PC-3 (cell line): ENCODE measurements around the gene HAGH. TPM values are rescaled to one million over a fixed set of nuclear protein-coding genes. Genes with fewer than 3 reads are reported as not detected.

ENCODE experiments used
- ATAC-seq: fragments of 200-7000 bp; cut with Tn5 transposase; 2 replicates; pipeline ENCODE4 v1.9.1; 2020; ENCODE audit warnings: mild to moderate bottlenecking, moderate library complexity
- BruUV-seq: library from RNA; stranded (reverse); fragments of 400-500 nt; replicated peaks from 2 replicates; lab custom pipeline; 2021; lab: Mats Ljungman, UMichigan
- CTCF ChIA-PET: fragments of 300-600 bp; sonication (Branson Sonifier 250); formaldehyde crosslinking; loops from one replicate; lab custom pipeline; 2022; ENCODE audit warnings: antibody characterized with exemption; lab: Charles Lee
- POLR2A ChIA-PET: fragments of 300-600 bp; sonication (Branson Sonifier 250); formaldehyde crosslinking; loops from one replicate; lab custom pipeline; 2022; ENCODE audit warnings: antibody characterized with exemption; ENCODE audit not compliant: unreplicated experiment; lab: Charles Lee
- DNase-seq: peaks from one replicate; pipeline ENCODE4 v3.0.0-alpha.2; 2015
- H2AFZ ChIP-seq: fragments of 300-600 bp; sonication (generic); 2 replicates; pipeline ENCODE4 v1.6.0; 2016; ENCODE audit warnings: antibody characterized with exemption, low read length
- H3F3A ChIP-seq: fragments of 300-600 bp; sonication (generic); one replicate; pipeline ENCODE4 v1.6.0; 2017; ENCODE audit warnings: antibody characterized with exemption, low read length, control low read depth, mild to moderate bottlenecking; ENCODE audit not compliant: unreplicated experiment
- H3K27ac ChIP-seq: fragments of 300-600 bp; sonication (generic); 2 replicates; pipeline ENCODE4 v1.5.1; 2016; ENCODE audit warnings: mild to moderate bottlenecking, low read length
- H3K27me3 ChIP-seq: fragments of 300-600 bp; sonication (generic); 2 replicates; pipeline ENCODE4 v1.6.1; 2016; ENCODE audit warnings: low read length, mixed read lengths
- H3K36me3 ChIP-seq: fragments of 300-600 bp; sonication (generic); 2 replicates; pipeline ENCODE4 v1.6.1; 2016; ENCODE audit warnings: low read depth, mixed run types, low read length, mixed read lengths
- H3K4me1 ChIP-seq: fragments of 300-600 bp; sonication (generic); 2 replicates; pipeline ENCODE4 v1.5.1; 2016; ENCODE audit warnings: low read length; ENCODE audit not compliant: insufficient read depth
- H3K4me2 ChIP-seq: fragments of 300-600 bp; sonication (generic); 2 replicates; pipeline ENCODE4 v1.6.0; 2016; ENCODE audit warnings: low read length
- H3K4me3 ChIP-seq: fragments of 300-600 bp; sonication (generic); 2 replicates; pipeline ENCODE4 v1.5.1; 2016; ENCODE audit warnings: mild to moderate bottlenecking, low read length, mixed read lengths
- H3K79me2 ChIP-seq: fragments of 300-600 bp; sonication (generic); 2 replicates; pipeline ENCODE4 v1.6.1; 2017; ENCODE audit warnings: low read length, mixed read lengths
- H3K9ac ChIP-seq: fragments of 300-600 bp; sonication (generic); 2 replicates; pipeline ENCODE4 v1.6.0; 2016; ENCODE audit warnings: mild to moderate bottlenecking, low read length
- H3K9me2 ChIP-seq: fragments of 300-600 bp; sonication (generic); replicated peaks from 2 replicates; pipeline ENCODE4 v1.6.1; 2016; ENCODE audit warnings: mixed run types, low read length, mixed read lengths
- H3K9me3 ChIP-seq: fragments of 300-600 bp; sonication (generic); 2 replicates; pipeline ENCODE4 v1.6.1; 2016; ENCODE audit warnings: low read length, mixed read lengths
- H4K20me1 ChIP-seq: fragments of 300-600 bp; sonication (generic); 2 replicates; pipeline ENCODE4 v1.6.1; 2016; ENCODE audit warnings: low read length, mixed read lengths
- EZH2 ChIP-seq: fragments of 300-600 bp; sonication (generic); IDR thresholded peaks from one replicate; pipeline ENCODE4 v1.6.1; 2017; ENCODE audit warnings: antibody characterized with exemption, mild to moderate bottlenecking, low read length; ENCODE audit not compliant: unreplicated experiment
- EZH2phosphoT487 ChIP-seq: fragments of 300-600 bp; sonication (generic); IDR thresholded peaks from 2 replicates; pipeline ENCODE4 v1.6.1; 2018; ENCODE audit warnings: mild to moderate bottlenecking, antibody characterized with exemption, low read length, borderline replicate concordance
- intact Hi-C: fragments of 100-400 bp; cut with micrococcal nuclease; formaldehyde crosslinking; loops from 2 replicates; pipeline ENCODE4 v1.9.0; 2023
- total RNA-seq: library from RNA; depleted of rRNA; stranded (reverse); fragments of >200 nt; gene quantifications from 2 replicates; pipeline ENCODE4 v1.2.3, GENCODE V29; 2014
- TF ChIP-seq, protein P1 (sequence below): fragments of 300-600 bp; sonication (generic); conservative IDR thresholded peaks from 2 replicates; pipeline ENCODE4 v1.5.1; 2017; ENCODE audit warnings: antibody characterized with exemption, low read depth, mild to moderate bottlenecking, low read length

Gene HAGH
- total RNA-seq, 1 experiment from 2014 or later: 99.5 TPM

DNA sequence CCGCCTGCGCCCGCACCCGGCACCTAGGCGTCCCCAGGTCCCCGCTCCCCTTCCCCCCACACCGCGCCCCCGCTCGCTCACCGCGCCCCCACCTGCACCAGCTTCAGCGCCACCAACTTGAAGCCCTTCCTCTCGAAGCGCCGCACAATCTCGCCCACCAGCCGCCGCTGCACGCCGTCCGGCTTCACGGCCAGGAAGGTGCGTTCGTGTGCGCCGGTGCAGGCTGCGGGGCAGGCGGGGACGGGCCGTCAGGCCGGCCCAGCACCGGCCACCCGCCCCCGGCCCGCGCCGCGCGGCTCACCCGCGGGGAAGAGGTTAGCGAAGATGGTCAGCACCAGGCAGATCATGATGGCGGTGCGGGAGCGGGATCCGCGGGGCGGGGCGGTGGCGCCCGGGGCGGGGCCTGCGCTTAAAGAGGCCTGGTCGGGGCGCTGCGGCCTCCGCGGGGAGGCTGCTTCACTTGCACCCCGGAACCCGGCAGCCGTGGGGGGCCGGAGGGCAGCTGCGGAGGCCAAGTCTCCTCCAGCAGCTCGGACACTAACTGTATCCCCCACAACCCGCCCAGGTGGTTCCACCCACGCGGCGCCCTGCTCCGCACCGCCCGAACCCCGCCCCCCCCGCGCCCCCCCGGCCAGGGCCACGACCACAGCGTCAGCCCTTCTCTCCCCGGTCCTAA is 55.3 kb downstream of the HAGH start, which contains the start of gene NME3:
NME3 (minus strand) TSS at position 356 of the 676 bp plus-strand sequence; CDS start at position 347, 9 bp downstream.
- Histone ChIP-seq H3K4me1 (peaks cover 12% of the 10 kb centered on the region; the same call in 1 of the 2 replicates), H3K79me2 (peaks cover 34% of the 10 kb centered on the region), H3K9ac (peak within 1 kb of the TSS; percentile 93), H3K27me3 (no peaks in the 10 kb centered on the region), H3K4me2 (peak within 1 kb of the TSS; percentile 100), H3K9me3 (no peaks in the 10 kb centered on the region), H3K36me3 (no peaks in the 10 kb centered on the region), H3F3A (no peaks in the 10 kb centered on the region), H3K4me3 (peak within 1 kb of the TSS; percentile 86), H2AFZ (0 out of 2 replicates have a peak within 1 kb of the TSS, but pooled peaks have one; percentile 64), H3K27ac (peak within 1 kb of the TSS; percentile 65), H3K9me2 (no peaks in the 10 kb centered on the region), H4K20me1 (peaks cover 3% of the 10 kb centered on the region; the same call in 1 of the 2 replicates)
- DNase-seq (peak; percentile 58), ATAC-seq (peak; percentile 32)
- TF ChIP-seq EZH2: no peak
- TF ChIP-seq, protein P1, sequence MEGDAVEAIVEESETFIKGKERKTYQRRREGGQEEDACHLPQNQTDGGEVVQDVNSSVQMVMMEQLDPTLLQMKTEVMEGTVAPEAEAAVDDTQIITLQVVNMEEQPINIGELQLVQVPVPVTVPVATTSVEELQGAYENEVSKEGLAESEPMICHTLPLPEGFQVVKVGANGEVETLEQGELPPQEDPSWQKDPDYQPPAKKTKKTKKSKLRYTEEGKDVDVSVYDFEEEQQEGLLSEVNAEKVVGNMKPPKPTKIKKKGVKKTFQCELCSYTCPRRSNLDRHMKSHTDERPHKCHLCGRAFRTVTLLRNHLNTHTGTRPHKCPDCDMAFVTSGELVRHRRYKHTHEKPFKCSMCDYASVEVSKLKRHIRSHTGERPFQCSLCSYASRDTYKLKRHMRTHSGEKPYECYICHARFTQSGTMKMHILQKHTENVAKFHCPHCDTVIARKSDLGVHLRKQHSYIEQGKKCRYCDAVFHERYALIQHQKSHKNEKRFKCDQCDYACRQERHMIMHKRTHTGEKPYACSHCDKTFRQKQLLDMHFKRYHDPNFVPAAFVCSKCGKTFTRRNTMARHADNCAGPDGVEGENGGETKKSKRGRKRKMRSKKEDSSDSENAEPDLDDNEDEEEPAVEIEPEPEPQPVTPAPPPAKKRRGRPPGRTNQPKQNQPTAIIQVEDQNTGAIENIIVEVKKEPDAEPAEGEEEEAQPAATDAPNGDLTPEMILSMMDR: no peak
- TF ChIP-seq EZH2phosphoT487: no peak
- CTCF ChIA-PET: no interaction called here
- no TSS peak for BruUV-seq
- intact Hi-C loops: loop anchor here (5.0 kb wide), 1 partner anchor 94 kb away; the partner anchor contains the start of gene JPT2
- POLR2A ChIA-PET: interaction anchor here (0.5 kb wide), 1 partner anchor 25 kb away, joined by 3 read pairs; no protein-coding TSS in a partner anchor

DNA sequence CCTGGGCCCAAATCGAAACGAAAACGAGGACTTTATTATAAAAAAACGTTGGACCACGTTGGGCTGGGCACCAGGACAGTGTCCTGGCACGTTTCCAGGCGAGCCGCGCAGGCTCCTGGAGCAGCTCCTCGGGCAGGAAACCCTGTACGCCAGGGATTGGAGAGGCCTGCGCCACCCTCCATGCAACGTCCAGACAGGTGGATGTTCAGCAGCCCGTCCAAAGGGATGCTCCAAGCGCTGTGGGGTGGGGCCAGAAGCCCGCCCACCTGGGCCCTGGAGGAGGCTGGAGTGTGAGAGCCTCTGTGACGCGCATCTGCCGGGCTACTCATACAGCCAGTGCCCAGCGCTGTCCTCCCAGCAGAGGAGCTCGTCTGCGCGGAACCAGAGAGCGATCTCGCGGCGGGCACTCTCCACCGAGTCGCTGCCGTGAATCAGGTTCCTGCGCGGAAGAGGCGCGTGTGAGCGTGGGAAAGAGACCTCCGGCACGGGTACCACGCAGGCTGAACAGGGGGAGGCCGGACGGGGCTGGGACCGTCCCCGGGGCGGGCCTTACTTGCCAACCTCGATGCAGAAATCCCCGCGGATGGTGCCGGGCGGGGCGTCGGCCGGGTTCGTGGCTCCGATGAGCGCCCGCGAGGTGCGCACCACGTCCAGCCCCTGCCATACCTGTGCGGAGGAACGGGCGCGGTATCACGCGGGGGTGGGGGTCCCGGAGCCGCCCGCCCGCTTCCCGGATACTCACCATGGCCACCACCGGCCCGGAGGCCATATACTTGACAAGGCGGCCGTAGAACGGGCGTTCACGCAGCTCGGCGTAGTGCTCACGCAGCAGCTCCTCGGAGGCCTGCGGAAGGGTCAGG is 56.1 kb downstream of the HAGH start:
- Histone ChIP-seq H3K9me2 (no peaks in the 10 kb centered on the region), H3K4me1 (peaks cover 12% of the 10 kb centered on the region; the same call in 1 of the 2 replicates), H3F3A (no peaks in the 10 kb centered on the region), H3K9me3 (no peaks in the 10 kb centered on the region), H3K27ac (no peak overlapping the region), H3K27me3 (no peaks in the 10 kb centered on the region), H4K20me1 (peaks cover 3% of the 10 kb centered on the region; the same call in 1 of the 2 replicates), H3K9ac (peak overlapping the region; percentile 93), H3K4me2 (peak overlapping the region; percentile 100), H3K4me3 (peak overlapping the region; percentile 86), H2AFZ (no peak overlapping the region), H3K79me2 (peaks cover 34% of the 10 kb centered on the region), H3K36me3 (no peaks in the 10 kb centered on the region)
- DNase-seq (peak; percentile 60), ATAC-seq (peak; percentile 48)
- intact Hi-C loops: loop anchor here (5.0 kb wide), 1 partner anchor 93 kb away; the partner anchor contains the start of gene JPT2
- TSS peak; percentile 17 for BruUV-seq
- POLR2A ChIA-PET: interaction anchor here (0.5 kb wide), 2 partner anchors 24 to 637 kb away, joined by 3 to 4 read pairs; no protein-coding TSS in a partner anchor
- CTCF ChIA-PET: no interaction called here
- TF ChIP-seq, protein P1: no peak
- TF ChIP-seq EZH2phosphoT487: no peak
- no peak for TF ChIP-seq EZH2
